GM21515 (cell line): ENCODE data around the gene SGO2.
"Not testable (repeated sequence)": the region's sequence is repeated elsewhere in the genome, so short reads cannot be mapped to it uniquely, and the experiment has no call there.

ENCODE experiments used
- ATAC-seq: cut with Tn5 transposase; IDR thresholded peaks from one replicate; pipeline ENCODE4 v1.9.1; 2021; ENCODE audit not compliant: unreplicated experiment

The SGO2 gene

DNA sequence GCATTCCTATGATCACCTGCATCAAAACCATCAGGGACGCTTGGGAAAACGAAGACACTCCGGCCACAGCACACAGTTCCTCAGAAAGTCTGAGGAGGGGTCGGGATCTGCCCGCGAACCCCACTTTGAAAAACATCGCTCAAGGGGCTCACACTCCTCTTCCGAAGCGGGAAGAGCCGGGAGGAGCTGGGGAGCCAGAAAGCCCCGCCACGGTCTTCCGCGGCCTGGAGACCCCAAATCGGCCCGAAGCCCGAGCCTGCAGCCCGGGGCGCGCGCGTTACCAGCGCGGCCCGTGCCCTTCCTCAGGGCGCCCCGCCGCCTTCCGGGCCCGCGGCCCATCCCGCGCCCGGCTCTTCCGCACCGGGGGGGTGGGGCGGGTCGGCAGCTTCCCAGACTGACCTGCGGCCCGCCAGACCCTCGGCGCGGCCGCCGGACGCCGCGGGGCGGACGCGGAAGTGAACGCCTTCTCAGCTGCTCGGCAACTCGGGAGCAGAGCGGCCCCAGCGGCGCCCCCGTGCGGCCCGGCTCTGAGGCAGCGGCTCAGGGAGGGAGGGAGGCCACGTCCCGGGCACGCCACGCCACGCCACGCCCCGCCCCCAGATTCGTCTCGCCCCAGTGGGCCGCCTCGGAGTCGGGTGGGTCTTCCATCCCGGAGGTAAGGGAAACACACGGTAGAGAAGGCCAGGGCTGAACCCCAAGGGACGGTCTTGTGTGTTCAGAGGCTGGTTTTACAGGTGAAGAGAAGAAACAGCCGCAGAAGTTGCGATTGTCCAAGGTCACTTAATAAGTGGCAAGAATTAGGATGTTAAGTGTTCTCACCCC lies 16.2 kb upstream of the SGO2 start, which contains the start of gene KCTD18:
Gene KCTD18, minus strand, starts transcription at position 457 of the 822 bp plus-strand sequence. CDS start 3,052 bp downstream, outside the sequence.
- ATAC-seq, result peak; percentile 99

DNA sequence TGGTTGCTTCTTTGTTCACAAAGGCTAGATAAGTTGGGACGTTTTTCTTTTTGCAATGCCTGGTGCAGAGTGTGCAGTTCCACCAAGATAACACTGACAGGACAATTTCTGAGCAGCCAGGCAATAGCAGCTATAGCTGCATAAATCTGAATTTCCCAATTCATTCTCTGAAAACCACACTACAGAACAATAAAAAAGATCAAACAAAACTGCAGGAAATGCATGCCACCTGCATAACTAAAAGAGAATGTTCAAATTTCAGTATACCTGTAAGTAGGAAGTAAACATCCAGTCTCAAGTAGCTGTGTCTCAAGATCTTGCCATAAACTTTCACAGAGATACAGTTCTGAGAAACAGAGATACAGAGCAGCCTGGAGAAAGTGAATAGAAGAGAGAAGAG lies 10.9 kb upstream of the SGO2 start:
- no peak for ATAC-seq

DNA sequence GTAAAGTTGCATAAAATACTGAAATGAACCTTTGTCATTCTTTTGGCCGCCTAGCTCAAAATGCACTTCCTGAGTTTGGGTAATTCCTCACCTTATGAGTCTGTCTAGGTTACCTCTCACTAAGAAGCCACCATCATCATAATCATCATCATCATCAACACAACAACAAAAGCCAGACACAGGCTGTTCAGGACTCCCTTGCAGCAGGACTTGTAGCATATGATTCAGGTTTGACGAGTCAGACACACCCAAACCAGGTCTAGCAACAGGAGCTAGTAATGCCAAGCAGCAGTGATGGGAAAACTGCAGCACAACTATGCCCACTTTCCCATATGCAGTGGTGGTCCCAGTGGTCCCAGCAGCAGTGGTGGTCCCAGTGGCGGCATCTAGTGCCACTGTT lies 2.8 kb upstream of the SGO2 start:
- no peak for ATAC-seq

DNA sequence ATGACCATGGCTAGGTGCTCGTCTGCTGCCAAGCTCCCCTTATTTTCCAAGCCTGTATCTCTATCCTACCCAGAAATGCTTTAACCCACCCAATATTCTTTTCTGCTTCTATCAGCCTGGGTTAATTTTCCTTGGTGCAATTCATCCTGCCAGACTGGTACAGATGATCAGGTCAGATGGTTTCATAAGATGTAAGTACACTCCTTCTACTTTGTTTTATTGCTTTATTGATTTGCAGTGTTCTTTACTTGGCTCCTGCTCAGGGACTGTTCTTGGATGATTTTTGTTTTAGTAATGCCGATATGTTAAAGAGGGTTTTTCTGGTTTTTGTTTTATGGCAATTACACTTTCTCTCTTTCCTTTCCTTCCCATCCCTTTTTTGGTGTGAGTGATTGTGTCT lies 2.4 kb upstream of the SGO2 start:
- ATAC-seq, result no peak

DNA sequence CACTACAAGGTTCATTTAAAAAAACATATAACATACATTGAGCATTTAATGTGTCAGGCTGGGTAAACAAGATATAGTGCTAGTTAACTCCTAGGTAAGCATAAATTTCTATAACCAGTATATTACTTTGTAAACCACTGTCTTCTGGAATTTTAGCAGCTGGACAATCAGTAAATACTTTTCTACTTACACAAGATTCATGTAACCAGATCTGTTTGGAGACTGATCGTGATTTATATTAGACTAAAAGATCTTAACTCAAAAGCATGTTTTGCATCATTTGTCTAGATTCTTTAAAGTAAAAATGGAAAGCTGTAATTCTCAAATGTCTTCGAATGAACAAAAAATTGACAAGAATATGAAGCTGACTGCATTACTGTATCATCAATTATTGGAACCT lies 941 bp upstream of the SGO2 start:
- ATAC-seq, result no peak

DNA sequence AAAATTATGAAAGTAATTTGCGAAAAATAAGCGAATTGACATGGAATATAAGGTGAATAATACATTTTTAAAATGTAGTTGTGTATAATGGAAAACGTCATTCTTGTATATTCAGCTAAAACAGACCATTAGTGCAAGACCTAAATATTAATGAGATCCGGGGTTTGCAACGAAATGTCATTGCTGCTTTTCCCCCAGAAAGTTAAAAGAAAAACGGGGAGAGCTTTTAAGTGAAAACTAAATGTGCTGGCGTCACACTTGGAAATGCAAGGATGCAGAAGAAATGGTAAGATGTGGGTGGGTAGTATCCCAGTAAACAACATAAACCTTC lies 491 bp upstream of the SGO2 start:
- no peak for ATAC-seq

DNA sequence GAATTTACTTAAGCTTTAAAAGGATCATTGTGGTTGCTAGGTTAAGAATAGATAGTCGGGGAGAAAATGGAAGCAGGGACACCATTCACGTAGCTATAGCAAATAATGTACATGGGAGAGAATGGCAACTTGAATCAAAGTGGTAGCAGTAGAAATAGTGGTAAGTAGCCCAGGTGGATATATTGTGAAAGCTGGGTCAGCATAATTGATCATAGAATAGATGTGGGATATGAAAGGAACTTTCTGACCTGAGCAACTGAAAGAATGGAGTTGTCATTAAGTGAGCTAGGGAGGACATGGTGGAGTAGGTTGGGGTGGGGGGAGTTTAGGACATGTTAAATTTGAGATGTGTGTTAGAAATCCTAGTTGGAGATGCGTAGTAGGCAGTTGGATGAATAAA lies 2.2 kb downstream of the SGO2 start:
- no peak for ATAC-seq

DNA sequence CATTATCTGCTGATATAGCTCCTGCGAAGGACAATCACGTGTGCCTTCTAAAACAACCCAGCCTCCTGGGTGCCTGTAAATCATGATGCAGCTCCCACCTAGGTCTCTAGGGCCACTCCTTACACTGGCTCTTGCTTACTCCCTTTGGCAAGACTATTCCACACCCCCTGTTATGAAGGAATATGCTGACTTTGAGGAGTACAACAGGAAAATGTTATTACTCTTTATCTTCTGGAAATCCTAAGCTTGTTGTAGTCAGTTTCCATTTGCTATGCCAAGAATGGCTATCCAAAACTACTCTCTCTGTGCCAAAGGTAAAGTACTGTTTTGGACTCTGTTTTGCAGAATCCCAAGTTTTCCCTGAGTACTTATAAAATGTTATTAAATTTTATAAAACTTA lies 7.7 kb downstream of the SGO2 start:
- ATAC-seq, result no peak

DNA sequence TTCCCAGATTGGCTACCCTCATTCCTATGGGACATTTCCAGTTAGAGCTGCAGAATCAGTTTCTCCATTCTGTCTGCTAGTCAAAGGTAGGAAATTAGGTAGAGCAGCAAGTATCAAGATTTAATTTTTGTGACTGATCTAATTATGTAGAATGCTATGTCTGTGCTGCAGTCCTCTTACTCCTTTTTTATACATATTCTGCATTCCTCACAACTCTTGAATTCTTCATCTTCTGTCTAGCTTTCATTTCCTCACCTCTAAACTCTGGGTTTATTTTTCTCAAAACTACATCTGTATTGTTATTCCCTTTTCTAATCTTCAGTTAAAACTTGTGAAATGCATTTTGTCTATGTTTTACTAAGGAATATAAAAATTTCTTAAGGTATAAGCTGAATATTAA lies 8.6 kb downstream of the SGO2 start:
- no peak for ATAC-seq

DNA sequence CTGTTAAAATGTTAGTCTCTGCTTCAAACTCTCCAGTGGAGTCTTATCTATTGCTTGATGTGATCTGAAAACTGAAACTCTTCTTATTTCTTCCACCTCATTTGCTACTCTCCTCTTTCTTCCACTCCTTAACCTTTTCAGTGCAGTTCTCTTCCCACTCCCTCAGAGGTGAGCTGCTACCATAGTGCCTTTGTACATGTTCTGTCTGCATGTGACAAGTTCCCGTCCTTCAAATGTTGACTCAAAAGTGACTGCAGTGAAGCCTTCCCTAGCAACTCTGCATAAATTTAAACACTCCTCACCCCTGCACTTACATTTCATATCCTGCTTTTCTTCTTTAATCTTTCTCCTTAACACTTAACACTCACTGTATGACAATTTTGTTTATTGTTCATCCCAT lies 12.1 kb downstream of the SGO2 start:
- ATAC-seq, result no peak

DNA sequence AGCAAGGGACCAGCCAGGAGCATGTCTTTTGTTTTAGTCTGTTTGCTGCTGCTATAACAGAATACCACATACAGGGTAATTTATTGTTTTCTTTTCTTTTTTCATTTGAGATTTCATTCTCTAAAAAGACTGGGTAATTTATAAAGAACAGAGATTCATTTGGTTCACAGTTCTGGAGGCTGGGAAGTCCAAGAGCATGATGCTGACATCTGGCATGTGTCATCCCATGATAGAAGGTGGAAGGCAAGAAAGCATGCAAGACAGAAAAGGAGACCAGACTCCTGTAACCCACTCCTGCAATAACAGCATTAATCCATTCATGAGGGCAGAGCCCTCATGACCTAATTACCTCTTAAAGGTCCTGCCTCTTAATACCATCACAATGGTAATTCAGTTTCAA lies 14.8 kb downstream of the SGO2 start:
- no peak for ATAC-seq

DNA sequence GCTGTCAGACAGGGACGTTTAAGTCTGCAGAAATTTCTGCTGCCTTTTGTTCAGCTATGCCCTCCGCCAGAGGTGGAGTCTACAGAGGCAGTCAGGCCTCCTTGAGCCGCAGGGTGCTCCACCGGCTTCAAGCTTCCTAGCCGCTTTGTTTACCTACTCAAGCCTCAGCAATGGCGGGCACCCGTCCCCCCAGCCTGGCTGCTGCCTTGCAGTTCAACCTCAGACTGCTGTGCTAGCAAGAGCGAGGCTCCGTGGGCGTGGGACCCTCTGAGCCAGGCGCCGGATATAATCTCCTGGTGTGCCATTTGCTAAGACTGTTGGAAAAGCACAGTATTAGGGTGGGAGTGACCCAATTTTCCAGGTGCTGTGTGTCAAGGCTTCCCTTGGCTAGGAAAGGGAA lies 40.6 kb downstream of the SGO2 start:
- not testable (repeated sequence) for ATAC-seq

DNA sequence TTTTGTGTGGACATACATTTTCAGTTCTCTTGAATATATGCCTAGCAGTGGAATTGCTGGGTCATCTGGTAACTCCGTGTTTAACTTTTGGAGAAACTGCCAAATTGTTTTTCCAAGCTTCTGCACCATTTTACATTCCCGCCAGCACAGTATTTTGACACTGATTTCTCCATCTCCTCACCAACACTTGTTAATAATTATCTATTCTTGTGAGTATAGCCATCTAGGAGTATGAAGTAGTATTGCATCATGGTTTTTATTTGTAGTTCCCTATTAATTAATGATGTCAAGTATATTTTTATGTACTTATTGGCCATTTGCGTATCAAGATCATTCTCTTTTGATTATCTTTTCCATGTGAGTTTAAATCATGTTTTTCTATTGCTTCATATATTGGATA lies 41.9 kb downstream of the SGO2 start:
- no peak for ATAC-seq

DNA sequence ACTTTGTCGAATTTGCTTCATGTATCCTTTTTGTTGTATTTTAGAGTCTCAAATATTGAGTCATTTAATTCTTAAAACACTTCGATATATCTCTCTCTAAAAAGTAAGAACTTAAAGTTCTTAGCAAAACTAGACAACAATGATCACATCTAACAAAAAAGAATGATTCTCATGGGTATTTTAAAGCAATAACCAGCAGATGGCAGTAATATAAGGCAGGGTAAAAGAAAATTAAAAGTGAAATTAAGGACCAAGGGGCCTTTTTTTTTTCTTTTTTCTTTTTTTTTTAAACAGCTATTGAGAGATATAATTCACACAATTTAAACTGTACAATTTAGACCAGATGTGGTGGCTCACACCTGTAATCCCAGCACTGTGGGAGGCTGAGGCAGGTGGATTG lies 50.0 kb downstream of the SGO2 start:
- ATAC-seq, result no peak

DNA sequence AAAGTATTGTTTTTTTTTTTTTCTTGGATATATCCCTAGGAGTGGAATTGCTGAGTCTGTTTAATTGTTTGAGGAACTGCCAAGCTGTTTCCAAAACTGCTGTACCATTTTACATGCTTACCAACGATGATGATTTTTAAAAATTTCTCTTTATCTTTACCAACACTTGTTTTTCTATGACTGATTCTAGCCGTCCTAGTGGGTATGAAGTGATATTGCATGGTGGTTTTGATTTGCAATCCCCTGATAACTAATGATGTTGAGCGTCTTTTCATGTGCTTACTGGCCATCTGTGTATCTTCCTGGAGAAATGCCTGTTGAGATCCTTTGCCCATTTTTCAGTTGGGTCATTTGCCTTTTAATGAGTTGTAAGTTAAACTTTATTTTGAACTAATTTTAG lies 51.0 kb downstream of the SGO2 start:
- no peak for ATAC-seq

DNA sequence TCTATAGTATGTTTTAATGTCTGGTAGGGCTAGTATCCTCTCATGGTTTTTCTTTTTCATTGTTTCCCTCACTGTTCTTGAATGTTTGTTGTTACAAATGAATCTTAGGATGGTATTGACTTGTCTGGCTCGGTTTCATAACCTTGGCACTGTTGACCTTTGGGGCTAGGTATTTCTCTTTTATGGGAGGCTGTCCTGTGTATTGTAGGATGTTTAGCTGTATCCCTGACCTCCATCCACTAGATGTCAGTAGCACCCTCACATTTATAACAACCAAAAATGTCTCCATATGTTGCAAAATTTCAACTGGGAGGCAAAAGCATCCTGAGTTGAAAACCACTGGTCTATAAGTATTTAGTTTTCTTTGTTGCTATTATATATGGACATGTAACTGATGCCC lies 52.8 kb downstream of the SGO2 start:
- ATAC-seq, result no peak

DNA sequence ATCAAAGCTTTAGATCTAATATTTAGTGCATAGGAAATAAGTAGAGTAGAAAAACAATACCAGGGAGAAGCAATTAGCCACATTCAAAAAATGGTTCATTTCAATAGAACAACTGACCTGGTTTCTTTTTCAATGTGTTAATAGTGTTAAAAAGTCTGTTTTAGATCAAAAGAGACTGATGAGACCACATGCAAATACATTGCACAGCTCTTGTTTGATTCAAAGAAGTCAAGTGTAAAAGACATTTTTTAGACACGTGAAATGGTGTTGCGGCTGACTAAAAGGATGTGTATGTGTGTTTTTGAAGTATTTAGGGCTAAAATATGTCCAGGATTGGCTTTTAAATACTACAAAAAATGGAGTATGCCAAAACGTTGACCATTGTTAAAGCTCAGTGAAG lies 58.6 kb downstream of the SGO2 start:
- no peak for ATAC-seq

DNA sequence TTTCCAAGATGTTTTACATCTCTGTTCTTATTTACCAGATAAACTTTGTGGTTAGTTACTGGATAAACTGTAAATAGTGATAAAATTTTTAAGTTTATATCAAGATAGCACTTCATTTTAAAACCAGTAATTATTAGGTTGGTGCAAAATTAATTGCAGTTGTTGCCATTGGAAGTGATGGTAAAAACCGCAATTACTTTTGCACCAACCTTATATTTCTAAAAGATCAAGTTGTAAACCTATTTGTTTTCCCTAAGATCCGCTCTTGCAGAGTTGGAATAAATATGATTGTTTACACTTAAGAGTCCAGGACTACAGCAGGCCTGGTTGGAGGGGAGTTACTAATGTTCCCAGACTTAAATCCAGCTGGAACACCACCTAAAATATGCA lies 59.3 kb downstream of the SGO2 start:
- no peak for ATAC-seq

DNA sequence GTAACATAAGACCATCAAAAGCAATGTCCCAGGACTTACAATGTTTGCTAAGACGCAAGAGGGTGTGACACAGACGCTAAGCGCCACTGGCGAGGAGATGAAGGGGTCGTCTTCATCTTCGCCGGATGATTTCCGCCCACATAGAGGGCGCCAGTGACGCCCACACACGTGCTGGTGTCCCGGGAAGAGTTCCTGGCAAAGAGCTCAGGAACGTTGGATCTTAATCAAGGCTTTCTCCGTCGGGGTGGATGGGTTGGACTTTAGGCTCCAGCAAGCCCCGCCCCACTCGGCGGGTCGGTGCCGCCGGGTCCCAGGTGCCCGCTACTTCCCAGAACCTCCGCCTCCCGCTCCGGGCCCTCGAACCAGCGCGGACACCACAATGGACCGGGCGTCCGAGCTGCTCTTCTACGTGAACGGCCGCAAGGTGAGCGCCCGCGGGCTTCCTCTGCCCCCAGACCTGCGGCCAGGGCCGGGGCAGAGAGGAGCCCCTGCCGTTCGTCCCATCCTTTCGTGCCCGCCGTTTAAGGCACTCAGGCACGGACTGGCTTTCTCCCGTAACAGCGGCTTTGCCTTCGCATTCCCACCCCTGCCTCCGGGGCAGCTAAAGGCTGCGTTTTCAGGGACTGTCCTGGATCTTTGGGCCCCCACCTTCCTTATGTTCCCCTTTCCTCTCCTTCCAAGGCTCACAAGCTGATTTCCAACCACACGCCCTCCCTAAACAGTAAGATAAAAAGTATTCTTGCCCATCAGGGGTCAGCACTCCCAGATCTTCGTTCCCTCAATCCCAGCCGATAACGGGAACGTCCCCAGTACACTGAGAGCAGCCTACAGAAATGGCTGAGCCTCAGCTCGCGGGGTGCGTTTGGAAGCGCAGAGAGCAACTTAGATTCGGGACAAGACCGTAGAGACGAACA lies 60.0 kb downstream of the SGO2 start, which contains the start of gene AOX1:
Gene AOX1, plus strand, starts transcription at position 285 of the 914 bp plus-strand sequence. Its CDS starts 95 bp downstream, at position 380.
- no peak for ATAC-seq

DNA sequence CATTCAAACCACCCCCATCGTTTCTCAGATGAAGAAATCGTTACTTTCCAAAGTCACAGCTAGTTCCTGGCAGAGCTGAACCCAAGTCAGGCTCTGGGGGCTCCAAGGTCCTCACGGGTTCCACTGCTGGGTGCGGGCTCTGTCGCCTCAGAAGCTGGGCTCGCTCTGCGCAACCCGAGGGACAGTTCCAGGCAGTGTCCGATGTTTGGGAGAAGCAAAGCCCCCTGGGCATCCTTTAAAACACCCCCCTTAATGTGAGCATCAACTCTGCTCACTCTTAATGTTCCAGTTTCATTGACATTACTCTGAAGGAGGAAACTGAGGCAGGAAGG lies 60.6 kb downstream of the SGO2 start:
- ATAC-seq, result no peak

DNA sequence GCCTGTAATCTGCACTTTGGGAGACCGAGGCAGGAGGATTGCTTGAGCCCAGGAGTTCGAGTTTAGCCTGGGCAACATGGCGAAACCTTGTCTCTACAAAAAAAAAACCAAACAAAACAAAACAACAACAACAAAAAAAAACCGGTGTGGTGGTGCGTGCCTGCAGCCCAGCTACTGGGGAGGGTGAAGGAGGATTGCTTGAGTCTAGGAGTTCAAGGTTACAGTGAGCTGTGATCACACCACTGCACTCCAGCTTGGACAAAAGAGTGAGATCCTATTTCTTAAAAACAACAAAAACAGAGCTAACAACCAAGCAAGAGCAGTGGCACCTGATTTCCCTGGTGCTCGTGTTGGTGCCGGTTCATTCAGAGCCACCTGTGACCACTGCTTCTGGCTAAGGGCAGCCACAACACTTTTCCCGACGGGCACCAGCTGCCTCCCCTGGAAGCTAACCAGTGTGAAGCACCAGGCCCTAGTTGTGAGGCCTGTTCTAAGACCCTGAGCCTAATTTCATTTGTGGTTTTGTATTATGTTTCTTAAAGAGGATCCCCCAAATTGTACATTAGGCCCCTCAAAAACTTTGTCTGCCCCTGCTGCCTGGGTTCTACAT lies 61.1 kb downstream of the SGO2 start:
- ATAC-seq, result no peak
